ENCODE results near the gene HDAC4.
"Not testable (repeated sequence)": the region's sequence is repeated elsewhere in the genome, so short reads cannot be mapped to it uniquely, and the experiment has no call there.

The HDAC4 gene

GRCh38 chr2:239285071-239285931 is 115.5 kb downstream of the HDAC4 start:
- no peak for DNase-seq
- in situ Hi-C loops (cut with HindIII; ENCODE audit: low pct_ligation_motif_present, low pct_unique_long_range_greater_than_20kb, low sequenced_read_pairs), result no loop called here

GRCh38 chr2:239283961-239284795 is 116.6 kb downstream of the HDAC4 start:
- in situ Hi-C loops (cut with HindIII; ENCODE audit: low pct_ligation_motif_present, low pct_unique_long_range_greater_than_20kb, low sequenced_read_pairs), result no loop called here
- no peak for DNase-seq

GRCh38 chr2:239283288-239283945 is 117.4 kb downstream of the HDAC4 start:
- in situ Hi-C loops (cut with HindIII; ENCODE audit: low pct_ligation_motif_present, low pct_unique_long_range_greater_than_20kb, low sequenced_read_pairs), result no loop called here
- no peak for DNase-seq

GRCh38 chr2:239282448-239283287 is 118.2 kb downstream of the HDAC4 start:
- in situ Hi-C loops (cut with HindIII; ENCODE audit: low pct_ligation_motif_present, low pct_unique_long_range_greater_than_20kb, low sequenced_read_pairs), result no loop called here

GRCh38 chr2:239280296-239281017 is 120.4 kb downstream of the HDAC4 start:
- in situ Hi-C loops (cut with HindIII; ENCODE audit: low pct_ligation_motif_present, low pct_unique_long_range_greater_than_20kb, low sequenced_read_pairs), result not testable (repeated sequence)
- DNase-seq, result peak; percentile 78

More at GRCh38 chr2:239282448-239283287, 118.2 kb downstream of the HDAC4 start:
- no peak for DNase-seq

- DNase-seq, result no peak
- in situ Hi-C loops (cut with HindIII; ENCODE audit: low pct_ligation_motif_present, low pct_unique_long_range_greater_than_20kb, low sequenced_read_pairs), result no loop called here
These were observed 121.1 kb downstream of the HDAC4 start for GRCh38 chr2:239279508-239280295.

GRCh38 chr2:239278941-239279365 is 121.9 kb downstream of the HDAC4 start:
- DNase-seq, result no peak
- in situ Hi-C loops (cut with HindIII; ENCODE audit: low pct_ligation_motif_present, low pct_unique_long_range_greater_than_20kb, low sequenced_read_pairs), result no loop called here

- no peak for DNase-seq
- in situ Hi-C loops (cut with HindIII; ENCODE audit: low pct_ligation_motif_present, low pct_unique_long_range_greater_than_20kb, low sequenced_read_pairs), result no loop called here
These were observed 122.5 kb downstream of the HDAC4 start for GRCh38 chr2:239278361-239278760.

- in situ Hi-C loops (cut with HindIII; ENCODE audit: low pct_ligation_motif_present, low pct_unique_long_range_greater_than_20kb, low sequenced_read_pairs), result no loop called here
- no peak for DNase-seq
These were observed 123.3 kb downstream of the HDAC4 start for GRCh38 chr2:239277401-239278085.

GRCh38 chr2:239276851-239277250 is 124.0 kb downstream of the HDAC4 start:
- no peak for DNase-seq
- in situ Hi-C loops (cut with HindIII; ENCODE audit: low pct_ligation_motif_present, low pct_unique_long_range_greater_than_20kb, low sequenced_read_pairs), result no loop called here

- in situ Hi-C loops (cut with HindIII; ENCODE audit: low pct_ligation_motif_present, low pct_unique_long_range_greater_than_20kb, low sequenced_read_pairs), result no loop called here
- DNase-seq, result no peak
These were observed 124.7 kb downstream of the HDAC4 start for GRCh38 chr2:239275847-239276831.

- DNase-seq, result peak; percentile 96
- in situ Hi-C loops (cut with HindIII; ENCODE audit: low pct_ligation_motif_present, low pct_unique_long_range_greater_than_20kb, low sequenced_read_pairs), result no loop called here
These were observed 125.7 kb downstream of the HDAC4 start for GRCh38 chr2:239275044-239275685.

GRCh38 chr2:239274391-239275043 is 126.3 kb downstream of the HDAC4 start:
- in situ Hi-C loops (cut with HindIII; ENCODE audit: low pct_ligation_motif_present, low pct_unique_long_range_greater_than_20kb, low sequenced_read_pairs), result no loop called here
- peak; percentile 39 for DNase-seq
